LNCaP clone FGC (cell line): Measurements from ENCODE around the gene HLCS.

Experiments
- DNase-seq: peaks from one replicate; pipeline ENCODE4 v3.0.0-alpha.2; 2011; ENCODE audit warnings: low read depth
- H3K4me3 ChIP-seq: 2 replicates; pipeline ENCODE4 v1.5.1; 2011; ENCODE audit warnings: mild to moderate bottlenecking, low read depth, low read length, control low read depth
- TF ChIP-seq, protein P1 (sequence below): IDR thresholded peaks from 2 replicates; pipeline ENCODE4 v1.5.1; 2012; ENCODE audit warnings: mild to moderate bottlenecking; ENCODE audit not compliant: control insufficient read depth, insufficient read depth; ENCODE audit errors: extremely low read depth

HLCS gene

DNA sequence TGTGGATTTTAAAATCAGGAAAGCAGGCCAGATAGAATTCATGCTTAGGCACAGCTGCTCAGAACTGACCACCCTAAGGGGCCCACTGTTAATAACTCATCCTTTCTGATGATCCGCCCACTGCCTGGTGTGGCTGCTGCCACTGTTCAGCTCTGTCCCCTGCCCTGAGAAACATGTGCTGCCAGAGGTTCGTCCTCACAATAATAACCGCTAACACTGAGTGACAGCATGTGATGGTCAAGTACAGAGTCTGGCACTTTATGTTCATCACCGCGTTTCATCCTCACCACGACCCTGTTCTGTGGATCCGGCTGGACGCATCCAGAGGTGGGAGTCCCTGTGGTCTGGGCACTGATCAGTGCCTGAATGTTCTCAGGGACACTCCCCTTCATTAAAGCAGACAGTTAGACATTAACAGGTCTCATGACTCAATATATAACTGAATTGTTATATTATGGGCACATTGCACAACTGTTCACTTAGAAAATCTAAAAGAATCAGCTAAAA is 159.0 kb downstream of the HLCS start:
- TF ChIP-seq, protein P1, sequence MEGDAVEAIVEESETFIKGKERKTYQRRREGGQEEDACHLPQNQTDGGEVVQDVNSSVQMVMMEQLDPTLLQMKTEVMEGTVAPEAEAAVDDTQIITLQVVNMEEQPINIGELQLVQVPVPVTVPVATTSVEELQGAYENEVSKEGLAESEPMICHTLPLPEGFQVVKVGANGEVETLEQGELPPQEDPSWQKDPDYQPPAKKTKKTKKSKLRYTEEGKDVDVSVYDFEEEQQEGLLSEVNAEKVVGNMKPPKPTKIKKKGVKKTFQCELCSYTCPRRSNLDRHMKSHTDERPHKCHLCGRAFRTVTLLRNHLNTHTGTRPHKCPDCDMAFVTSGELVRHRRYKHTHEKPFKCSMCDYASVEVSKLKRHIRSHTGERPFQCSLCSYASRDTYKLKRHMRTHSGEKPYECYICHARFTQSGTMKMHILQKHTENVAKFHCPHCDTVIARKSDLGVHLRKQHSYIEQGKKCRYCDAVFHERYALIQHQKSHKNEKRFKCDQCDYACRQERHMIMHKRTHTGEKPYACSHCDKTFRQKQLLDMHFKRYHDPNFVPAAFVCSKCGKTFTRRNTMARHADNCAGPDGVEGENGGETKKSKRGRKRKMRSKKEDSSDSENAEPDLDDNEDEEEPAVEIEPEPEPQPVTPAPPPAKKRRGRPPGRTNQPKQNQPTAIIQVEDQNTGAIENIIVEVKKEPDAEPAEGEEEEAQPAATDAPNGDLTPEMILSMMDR: no peak
- no peak for DNase-seq
- no peak overlapping the region for H3K4me3 ChIP-seq

DNA sequence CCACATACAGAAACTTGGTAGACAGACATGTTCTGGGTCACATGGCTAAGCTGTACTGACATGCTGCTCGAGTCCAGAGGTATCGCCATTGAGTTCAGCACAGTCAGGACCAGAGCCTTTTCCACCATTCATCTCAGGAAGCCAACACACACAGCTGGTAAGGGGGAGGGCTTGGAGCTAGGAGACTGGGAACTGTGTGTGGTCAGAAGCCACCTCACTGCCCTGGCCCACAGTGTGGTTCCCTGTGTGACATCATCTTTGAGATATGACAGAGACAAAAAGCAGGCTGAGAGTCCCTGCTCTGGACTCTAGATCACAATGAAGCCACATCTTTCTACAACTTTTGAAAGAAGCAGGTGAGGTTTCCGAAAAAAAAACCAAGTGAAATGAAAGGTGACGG is 160.4 kb downstream of the HLCS start:
- TF ChIP-seq, protein P1: no peak
- no peak overlapping the region for H3K4me3 ChIP-seq
- no peak for DNase-seq

GRCh38 chr21:36804874-36805611 is 161.4 kb downstream of the HLCS start:
- TF ChIP-seq, protein P1: no peak
- H3K4me3 ChIP-seq: no peak overlapping the region
- no peak for DNase-seq

DNA sequence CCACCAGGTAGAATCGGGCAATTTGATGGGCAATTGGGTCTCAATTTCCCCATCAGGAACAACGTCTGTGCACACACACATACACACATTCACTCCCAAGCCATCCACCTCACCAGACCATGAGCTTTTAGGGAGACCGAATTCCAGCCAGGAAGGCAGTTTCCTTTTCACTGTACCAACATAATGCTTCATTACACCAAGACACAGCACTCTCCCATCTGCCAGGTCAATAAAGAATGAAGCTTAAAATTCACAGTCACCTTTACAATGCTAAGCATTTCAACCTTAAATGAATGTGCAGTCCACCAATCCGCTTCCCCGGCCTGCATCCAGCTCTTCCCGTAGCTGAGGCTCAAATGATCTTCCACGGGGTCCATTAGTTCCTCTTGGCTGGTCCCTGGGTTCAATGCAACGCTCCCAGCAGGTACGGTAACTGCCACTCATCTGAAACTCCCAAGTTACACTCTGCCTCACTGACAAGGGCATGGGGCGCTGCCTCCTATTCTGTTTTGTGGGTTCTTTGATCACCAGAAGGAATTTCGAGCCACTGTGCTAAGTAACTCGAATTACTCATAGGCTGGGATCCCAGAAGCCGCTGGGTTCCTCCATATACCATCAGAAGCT is 162.5 kb downstream of the HLCS start:
- no peak for DNase-seq
- H3K4me3 ChIP-seq: no peak overlapping the region
- TF ChIP-seq, protein P1: no peak

- H3K4me3 ChIP-seq: no peak overlapping the region
- DNase-seq: no peak
- TF ChIP-seq, protein P1: no peak
These were observed 163.3 kb downstream of the HLCS start for GRCh38 chr21:36803051-36803645.

- no peak overlapping the region for H3K4me3 ChIP-seq
- no peak for DNase-seq
- TF ChIP-seq, protein P1: no peak
These were observed 165.7 kb downstream of the HLCS start for GRCh38 chr21:36800734-36801133.
